ENCODE results near the gene USB1.

GRCh38 chr16:57952909-57953308, 48.3 kb upstream of the USB1 start:
- no peak for TF ChIP-seq CTCF (IDR thresholded peaks at IDR 0.05; ENCODE audit: low read depth, low read length, missing input control)
- no peak for TF ChIP-seq RAD21 (IDR thresholded peaks at IDR 0.05)
- TF ChIP-seq SP1 (IDR thresholded peaks at IDR 0.05), result no peak
- no peak for TF ChIP-seq MAX (IDR thresholded peaks at IDR 0.05)
- TF ChIP-seq, protein P1, sequence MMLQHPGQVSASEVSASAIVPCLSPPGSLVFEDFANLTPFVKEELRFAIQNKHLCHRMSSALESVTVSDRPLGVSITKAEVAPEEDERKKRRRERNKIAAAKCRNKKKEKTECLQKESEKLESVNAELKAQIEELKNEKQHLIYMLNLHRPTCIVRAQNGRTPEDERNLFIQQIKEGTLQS (IDR thresholded peaks at IDR 0.05), result no peak
- no peak for TF ChIP-seq GABPA (IDR thresholded peaks at IDR 0.05 in 1 of 2, conservative IDR thresholded peaks at IDR 0.05 in 1 of 2)
- TF ChIP-seq, protein P2, sequence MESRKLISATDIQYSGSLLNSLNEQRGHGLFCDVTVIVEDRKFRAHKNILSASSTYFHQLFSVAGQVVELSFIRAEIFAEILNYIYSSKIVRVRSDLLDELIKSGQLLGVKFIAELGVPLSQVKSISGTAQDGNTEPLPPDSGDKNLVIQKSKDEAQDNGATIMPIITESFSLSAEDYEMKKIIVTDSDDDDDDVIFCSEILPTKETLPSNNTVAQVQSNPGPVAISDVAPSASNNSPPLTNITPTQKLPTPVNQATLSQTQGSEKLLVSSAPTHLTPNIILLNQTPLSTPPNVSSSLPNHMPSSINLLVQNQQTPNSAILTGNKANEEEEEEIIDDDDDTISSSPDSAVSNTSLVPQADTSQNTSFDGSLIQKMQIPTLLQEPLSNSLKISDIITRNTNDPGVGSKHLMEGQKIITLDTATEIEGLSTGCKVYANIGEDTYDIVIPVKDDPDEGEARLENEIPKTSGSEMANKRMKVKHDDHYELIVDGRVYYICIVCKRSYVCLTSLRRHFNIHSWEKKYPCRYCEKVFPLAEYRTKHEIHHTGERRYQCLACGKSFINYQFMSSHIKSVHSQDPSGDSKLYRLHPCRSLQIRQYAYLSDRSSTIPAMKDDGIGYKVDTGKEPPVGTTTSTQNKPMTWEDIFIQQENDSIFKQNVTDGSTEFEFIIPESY (IDR thresholded peaks at IDR 0.05), result no peak
- TF ChIP-seq EGR1 (IDR thresholded peaks at IDR 0.05; ENCODE audit: low read depth in 2 of 2), result no peak
- no peak for TF ChIP-seq REST (IDR thresholded peaks at IDR 0.05)
- TF ChIP-seq TAF1 (conservative IDR thresholded peaks at IDR 0.05), result no peak
- no peak for TF ChIP-seq HNF4G (IDR thresholded peaks at IDR 0.05)
- no peak for TF ChIP-seq FOXA1 (IDR thresholded peaks at IDR 0.05)
- TF ChIP-seq YY1 (IDR thresholded peaks at IDR 0.05), result no peak

Measured in liver (tissue), 3 donors.